ENCODE data around the gene AP2M1.

The AP2M1 gene

GRCh38 chr3:184172681-184173373, 1.8 kb upstream of the AP2M1 start:
- DNase-seq (ENCODE audit: extremely low spot score), result no peak
- ChIA-PET POLR2A (interaction anchor here (3.0 kb wide), 1 partner anchor 13 kb away, joined by 13 read pairs; the partner anchor contains the start of gene ABCF3), CTCF (interaction anchor here (1.1 kb wide), 1 partner anchor 29 kb away, joined by 3 read pairs; no protein-coding TSS in a partner anchor)
- TF ChIP-seq PKNOX1 (IDR thresholded peaks at IDR 0.05), result no peak
- no peak for TF ChIP-seq LEF1 (IDR thresholded peaks at IDR 0.05; ENCODE audit: borderline replicate concordance)
- TF ChIP-seq ZNF384 (IDR thresholded peaks at IDR 0.05), result no peak
- TF ChIP-seq TARDBP (IDR thresholded peaks at IDR 0.05), result no peak
- no peak for TF ChIP-seq NFRKB (IDR thresholded peaks at IDR 0.05)
- no peak for TF ChIP-seq BHLHE40 (IDR thresholded peaks at IDR 0.05; ENCODE audit: borderline replicate concordance)

- TF ChIP-seq FOXA1 (IDR thresholded peaks at IDR 0.05) (no peak), ARNT (IDR thresholded peaks at IDR 0.05) (no peak), ZNF384 (IDR thresholded peaks at IDR 0.05) (no peak), PKNOX1 (IDR thresholded peaks at IDR 0.05) (no peak), FOXK2 (IDR thresholded peaks at IDR 0.05) (no peak)
- ChIA-PET POLR2A (interaction anchor here (3.0 kb wide), 1 partner anchor 13 kb away, joined by 13 read pairs; the partner anchor contains the start of gene ABCF3), CTCF (interaction anchor here (1.1 kb wide), 1 partner anchor 30 kb away, joined by 3 read pairs; no protein-coding TSS in a partner anchor)
Measured at GRCh38 chr3:184173374-184173722, 1.3 kb upstream of the AP2M1 start.

GRCh38 chr3:184174284-184174645, 390 bp upstream of the AP2M1 start:
- ChIA-PET POLR2A (interaction anchor here (1.0 to 3.0 kb wide), 3 partner anchors 10 to 39 kb away, joined by 3 to 13 read pairs (median 4); partner anchors contain the start of genes ABCF3 and EIF2B5), CTCF (no interaction called here)
- TF ChIP-seq CTBP1 (IDR thresholded peaks at IDR 0.05; ENCODE audit: borderline replicate concordance) (no peak), PKNOX1 (IDR thresholded peaks at IDR 0.05) (no peak), ZNF384 (IDR thresholded peaks at IDR 0.05) (peak; percentile 99), SUZ12 (IDR thresholded peaks at IDR 0.05) (no peak)
- no peak for DNase-seq (ENCODE audit: extremely low spot score)

More at GRCh38 chr3:184173374-184173722, 1.3 kb upstream of the AP2M1 start:
- no peak for DNase-seq (ENCODE audit: extremely low spot score)

GRCh38 chr3:184175506-184175905, 851 bp downstream of the AP2M1 start:
- CTCF ChIA-PET, result no interaction called here
- POLR2A ChIA-PET, result interaction anchor here (1.4 to 3.0 kb wide), 2 partner anchors 11 to 20 kb away, joined by 9 to 13 read pairs; partner anchors contain the start of genes ABCF3 and DVL3
- TF ChIP-seq ELF4 (IDR thresholded peaks at IDR 0.05) (no peak), ZNF384 (IDR thresholded peaks at IDR 0.05) (no peak), HDGF (IDR thresholded peaks at IDR 0.05; ENCODE audit: borderline replicate concordance) (no peak), SP1 (IDR thresholded peaks at IDR 0.05) (no peak), ARNT (IDR thresholded peaks at IDR 0.05) (no peak), LEF1 (IDR thresholded peaks at IDR 0.05; ENCODE audit: borderline replicate concordance) (no peak), FOXM1 (IDR thresholded peaks at IDR 0.05; ENCODE audit: borderline replicate concordance) (no peak), L3MBTL2 (conservative IDR thresholded peaks at IDR 0.05) (no peak)
- DNase-seq (ENCODE audit: extremely low spot score), result no peak

- no peak for DNase-seq (ENCODE audit: extremely low spot score)
- TF ChIP-seq FOXM1 (IDR thresholded peaks at IDR 0.05; ENCODE audit: borderline replicate concordance), result no peak
- TF ChIP-seq NFRKB (IDR thresholded peaks at IDR 0.05), result no peak
- TF ChIP-seq L3MBTL2 (conservative IDR thresholded peaks at IDR 0.05), result no peak
- ChIA-PET POLR2A (interaction anchor here (0.9 to 1.6 kb wide), 4 partner anchors 10 to 42 kb away, joined by 3 to 10 read pairs (median 6); partner anchors contain the start of genes ABCF3 and DVL3), CTCF (interaction anchor here (0.6 kb wide), 1 partner anchor 10 kb away, joined by 3 read pairs; the partner anchor contains the start of gene ABCF3)
Measured at GRCh38 chr3:184175981-184176376, 1.3 kb downstream of the AP2M1 start.

GRCh38 chr3:184176377-184177330, 2.0 kb downstream of the AP2M1 start:
- ChIA-PET CTCF (interaction anchor here (0.6 kb wide), 1 partner anchor 9 kb away, joined by 3 read pairs; the partner anchor contains the start of gene ABCF3), POLR2A (interaction anchor here (0.6 to 1.6 kb wide), 6 partner anchors 9 to 43 kb away, joined by 3 to 10 read pairs (median 4); partner anchors contain the start of genes ABCF3 and DVL3)
- peak; percentile 52 for DNase-seq (ENCODE audit: extremely low spot score)
- TF ChIP-seq TARDBP (IDR thresholded peaks at IDR 0.05), result no peak
- no peak for TF ChIP-seq SP1 (IDR thresholded peaks at IDR 0.05)
- TF ChIP-seq FOXA1 (IDR thresholded peaks at IDR 0.05), result no peak
- TF ChIP-seq L3MBTL2 (conservative IDR thresholded peaks at IDR 0.05), result no peak
- no peak for TF ChIP-seq FOXK2 (IDR thresholded peaks at IDR 0.05)
- no peak for TF ChIP-seq NFRKB (IDR thresholded peaks at IDR 0.05)
- TF ChIP-seq LEF1 (IDR thresholded peaks at IDR 0.05; ENCODE audit: borderline replicate concordance), result no peak
- TF ChIP-seq FOXM1 (IDR thresholded peaks at IDR 0.05; ENCODE audit: borderline replicate concordance), result no peak
- TF ChIP-seq ELF4 (IDR thresholded peaks at IDR 0.05), result no peak
- TF ChIP-seq BHLHE40 (IDR thresholded peaks at IDR 0.05; ENCODE audit: borderline replicate concordance), result no peak
- TF ChIP-seq CTBP1 (IDR thresholded peaks at IDR 0.05; ENCODE audit: borderline replicate concordance), result no peak
- no peak for TF ChIP-seq ARNT (IDR thresholded peaks at IDR 0.05)
